GM21619 (cell line): Measurements from ENCODE around the gene GFER.
"Not testable (repeated sequence)": the region's sequence is repeated elsewhere in the genome, so short reads cannot be mapped to it uniquely, and the experiment has no call there.

Source experiments
- ATAC-seq: cut with Tn5 transposase; IDR thresholded peaks from one replicate; pipeline ENCODE4 v1.9.1; 2021; ENCODE audit not compliant: unreplicated experiment

GFER gene

GRCh38 chr16:2005646-2006045 is 21.7 kb downstream of the GFER start:
- no peak for ATAC-seq

- no peak for ATAC-seq
These were observed 22.3 kb downstream of the GFER start for GRCh38 chr16:2006317-2006716.

- no peak for ATAC-seq
These were observed 23.3 kb downstream of the GFER start for GRCh38 chr16:2007081-2007836.

GRCh38 chr16:2008009-2008526 is 24.1 kb downstream of the GFER start:
- no peak for ATAC-seq

- peak; percentile 1 for ATAC-seq
These were observed 24.7 kb downstream of the GFER start for GRCh38 chr16:2008631-2009163.

GRCh38 chr16:2009164-2009711 is 25.2 kb downstream of the GFER start:
- peak; percentile 25 for ATAC-seq

- peak; percentile 78 for ATAC-seq
These were observed 26.0 kb downstream of the GFER start, which contains the start of gene ZNF598 for GRCh38 chr16:2009791-2010510. Gene ZNF598 (minus strand): TSS chr16:2009821.

- not testable (repeated sequence) for ATAC-seq
These were observed 27.7 kb downstream of the GFER start for GRCh38 chr16:2011726-2012125.

- no peak for ATAC-seq
These were observed 29.5 kb downstream of the GFER start for GRCh38 chr16:2013527-2013926.

GRCh38 chr16:2015117-2015946 is 31.3 kb downstream of the GFER start:
- ATAC-seq: no peak

- no peak for ATAC-seq
These were observed 31.9 kb downstream of the GFER start for GRCh38 chr16:2015947-2016208.

GRCh38 chr16:2016407-2016922 is 32.5 kb downstream of the GFER start:
- no peak for ATAC-seq

- no peak for ATAC-seq
These were observed 35.5 kb downstream of the GFER start, which contains the start of gene NPW for GRCh38 chr16:2019518-2019920. Gene NPW (plus strand): TSS chr16:2019785.

GRCh38 chr16:2019921-2020831 is 36.2 kb downstream of the GFER start:
- ATAC-seq: no peak

GRCh38 chr16:2022723-2023091 is 38.7 kb downstream of the GFER start:
- ATAC-seq: no peak

GRCh38 chr16:2023092-2024031 is 39.4 kb downstream of the GFER start:
- ATAC-seq: peak; percentile 75

GRCh38 chr16:2024032-2024420 is 40.0 kb downstream of the GFER start:
- no peak for ATAC-seq

- no peak for ATAC-seq
These were observed 41.3 kb downstream of the GFER start for GRCh38 chr16:2025251-2025650.
